ENCODE measurements around the gene ILDR1.

- TF ChIP-seq EZH2 (IDR thresholded peaks at IDR 0.05): no peak
- no peak for TF ChIP-seq CTCF (IDR thresholded peaks at IDR 0.05)
Measured at GRCh38 chr3:122012821-122013220, 9.2 kb downstream of the ILDR1 start.
